ENCODE measurements around the gene KRTAP12-3. TPM values are rescaled to one million over a fixed set of nuclear protein-coding genes. Genes with fewer than 3 reads are reported as not detected.

The KRTAP12-3 gene
- total RNA-seq, 1 donor from 2014 or later = not detected

DNA sequence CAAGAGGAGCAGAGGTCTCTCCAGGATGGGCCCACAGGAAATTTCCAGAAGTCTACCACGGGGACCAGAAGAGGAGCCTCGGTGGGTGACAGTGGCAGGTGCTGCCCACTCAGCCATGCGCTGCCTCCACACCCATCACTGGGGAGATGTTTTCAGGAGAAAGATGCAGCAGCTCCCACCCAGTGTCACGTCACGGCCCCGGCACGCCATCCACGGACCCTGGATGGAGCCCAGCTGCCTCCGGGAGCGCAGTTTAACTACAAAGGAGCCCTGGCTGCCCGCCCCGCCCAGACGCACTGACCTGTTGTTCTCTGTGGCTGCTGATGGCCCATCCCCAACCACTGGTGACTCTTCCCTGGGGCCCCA, 46.9 kb downstream of the KRTAP12-3 start:
- Mint-ChIP-seq H3K4me1 (peaks cover 8% of the 10 kb centered on the region), H3K27me3 (ENCODE audit: low read depth) (peaks cover 96% of the 10 kb centered on the region), H3K9me3 (no peaks in the 10 kb centered on the region), H3K4me3 (no peak overlapping the region), H3K27ac (no peak overlapping the region), H3K36me3 (no peaks in the 10 kb centered on the region)
- TF ChIP-seq, protein P1, sequence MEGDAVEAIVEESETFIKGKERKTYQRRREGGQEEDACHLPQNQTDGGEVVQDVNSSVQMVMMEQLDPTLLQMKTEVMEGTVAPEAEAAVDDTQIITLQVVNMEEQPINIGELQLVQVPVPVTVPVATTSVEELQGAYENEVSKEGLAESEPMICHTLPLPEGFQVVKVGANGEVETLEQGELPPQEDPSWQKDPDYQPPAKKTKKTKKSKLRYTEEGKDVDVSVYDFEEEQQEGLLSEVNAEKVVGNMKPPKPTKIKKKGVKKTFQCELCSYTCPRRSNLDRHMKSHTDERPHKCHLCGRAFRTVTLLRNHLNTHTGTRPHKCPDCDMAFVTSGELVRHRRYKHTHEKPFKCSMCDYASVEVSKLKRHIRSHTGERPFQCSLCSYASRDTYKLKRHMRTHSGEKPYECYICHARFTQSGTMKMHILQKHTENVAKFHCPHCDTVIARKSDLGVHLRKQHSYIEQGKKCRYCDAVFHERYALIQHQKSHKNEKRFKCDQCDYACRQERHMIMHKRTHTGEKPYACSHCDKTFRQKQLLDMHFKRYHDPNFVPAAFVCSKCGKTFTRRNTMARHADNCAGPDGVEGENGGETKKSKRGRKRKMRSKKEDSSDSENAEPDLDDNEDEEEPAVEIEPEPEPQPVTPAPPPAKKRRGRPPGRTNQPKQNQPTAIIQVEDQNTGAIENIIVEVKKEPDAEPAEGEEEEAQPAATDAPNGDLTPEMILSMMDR (IDR thresholded peaks at IDR 0.05; ENCODE audit: unreplicated experiment) = no peak
- DNase-seq (ENCODE audit: low spot score in 2 of 2, unreplicated experiment in 2 of 2) = peak in 1 of 2 experiments; percentile 34

DNA sequence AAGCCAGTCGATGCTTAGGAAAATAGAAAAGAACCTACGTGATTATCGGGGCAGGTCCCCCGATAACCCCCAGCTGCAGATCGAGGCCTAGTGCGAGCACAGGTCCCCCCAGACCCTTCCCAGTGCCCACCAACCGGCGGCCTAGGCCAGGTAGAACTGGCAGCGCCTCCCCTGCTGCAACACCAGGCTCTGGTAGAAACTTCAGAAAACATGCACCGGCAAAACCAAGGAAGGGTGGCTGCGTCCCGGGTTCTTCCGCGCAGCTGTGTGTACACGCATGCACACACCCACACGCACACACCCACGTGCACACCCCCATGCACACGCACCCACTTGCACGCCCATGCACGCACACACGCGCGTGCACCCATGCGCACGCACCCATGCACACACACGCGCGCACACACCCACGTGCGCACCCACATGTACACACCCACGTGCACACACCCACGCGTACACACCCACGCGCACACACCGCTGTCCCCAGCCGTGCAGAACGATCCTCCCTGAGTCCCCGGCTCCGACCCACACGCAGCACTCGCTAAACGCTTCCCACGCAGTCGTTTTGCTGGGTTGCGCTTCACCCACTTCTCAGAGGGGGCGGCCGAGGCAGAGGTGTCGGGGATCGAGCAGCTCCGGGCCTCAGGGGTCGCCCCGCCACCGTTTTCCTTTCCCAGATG, 48.4 kb downstream of the KRTAP12-3 start:
- peak in 1 of 2 experiments; percentile 31 for DNase-seq (ENCODE audit: low spot score in 2 of 2, unreplicated experiment in 2 of 2)
- Mint-ChIP-seq H3K27me3 (ENCODE audit: low read depth) (peaks cover 96% of the 10 kb centered on the region), H3K4me3 (no peak overlapping the region), H3K9me3 (no peaks in the 10 kb centered on the region), H3K27ac (no peak overlapping the region), H3K4me1 (peaks cover 22% of the 10 kb centered on the region), H3K36me3 (no peaks in the 10 kb centered on the region)
- TF ChIP-seq, protein P1 (IDR thresholded peaks at IDR 0.05; ENCODE audit: unreplicated experiment) = no peak

DNA sequence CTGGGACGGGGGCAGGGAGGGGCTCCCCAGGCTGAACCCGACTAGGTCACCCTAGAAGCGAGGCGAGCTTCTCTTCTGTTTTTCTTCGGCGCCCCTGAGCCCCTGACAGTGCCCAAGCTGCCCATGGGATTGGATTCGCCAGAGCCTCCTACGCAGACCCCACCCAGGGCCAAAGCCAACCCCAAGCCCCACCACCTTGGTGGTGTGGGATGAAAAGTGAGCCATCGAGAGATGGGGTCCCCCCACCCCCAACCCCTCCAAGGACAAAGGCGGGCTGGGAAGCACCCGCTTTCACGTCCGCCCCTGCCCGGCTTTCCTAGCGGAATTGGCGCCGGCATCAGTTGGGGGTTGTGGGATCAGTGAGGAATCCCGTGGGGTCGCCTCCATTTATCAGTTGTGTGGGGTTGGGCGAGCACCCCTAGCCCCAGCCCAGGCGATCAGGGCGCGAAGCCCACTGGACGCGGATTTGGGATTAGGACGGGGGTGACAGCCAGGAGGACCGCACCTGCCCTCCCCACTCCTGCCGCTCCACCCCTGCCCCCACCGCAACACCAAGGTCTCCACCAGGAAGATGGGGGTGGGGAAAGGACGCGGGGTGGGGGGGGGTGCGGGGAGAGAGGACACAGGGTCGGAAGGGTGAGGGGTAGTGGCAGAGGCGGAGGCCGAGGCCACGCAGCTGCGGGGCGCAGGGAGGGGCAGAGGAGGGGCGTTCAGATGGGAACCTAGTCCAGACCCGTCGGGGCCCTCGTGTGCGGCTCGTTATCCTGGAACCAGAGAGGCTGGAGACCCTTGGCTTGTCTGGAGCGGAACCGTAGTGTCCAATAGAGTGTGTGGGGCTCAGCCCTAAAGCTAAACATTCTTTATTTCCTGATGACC, 49.2 kb downstream of the KRTAP12-3 start:
- TF ChIP-seq, protein P1 (IDR thresholded peaks at IDR 0.05; ENCODE audit: unreplicated experiment) = no peak
- H3K27ac Mint-ChIP-seq = no peak overlapping the region
- H3K36me3 Mint-ChIP-seq = no peaks in the 10 kb centered on the region
- H3K4me3 Mint-ChIP-seq = no peak overlapping the region
- peaks cover 96% of the 10 kb centered on the region for H3K27me3 Mint-ChIP-seq (ENCODE audit: low read depth)
- DNase-seq (ENCODE audit: low spot score in 2 of 2, unreplicated experiment in 2 of 2) = peak in 1 of 2 experiments; percentile 36
- H3K9me3 Mint-ChIP-seq = no peaks in the 10 kb centered on the region
- H3K4me1 Mint-ChIP-seq = peaks cover 27% of the 10 kb centered on the region

Other genes starting within 250 kb of the KRTAP12-3 start
- 10.9 to 11.9 TPM (median 11.8 TPM) in 3 replicates for gene LRRC3, start 202.4 kb upstream of the KRTAP12-3 start, total RNA-seq
- gene KRTAP10-1, start 117.7 kb upstream of the KRTAP12-3 start, total RNA-seq = not detected in 3 replicates
- gene KRTAP10-2, start 106.4 kb upstream of the KRTAP12-3 start, total RNA-seq = not detected in 3 replicates
- gene KRTAP10-3, start 99.1 kb upstream of the KRTAP12-3 start, total RNA-seq = not detected in 3 replicates
- not detected in 3 replicates for gene KRTAP10-4, start 84.2 kb upstream of the KRTAP12-3 start, total RNA-seq
- not detected in 3 replicates for gene KRTAP10-5, start 77.3 kb upstream of the KRTAP12-3 start, total RNA-seq
- gene KRTAP10-6, start 65.4 kb upstream of the KRTAP12-3 start, total RNA-seq = not detected in 3 replicates
- not detected in 3 replicates for gene KRTAP10-7, start 57.3 kb upstream of the KRTAP12-3 start, total RNA-seq
- not detected in 3 replicates for gene KRTAP10-8, start 45.9 kb upstream of the KRTAP12-3 start, total RNA-seq
- gene KRTAP10-9, start 30.8 kb upstream of the KRTAP12-3 start, total RNA-seq = not detected in 3 replicates
- not detected in 3 replicates for gene KRTAP10-10, start 20.6 kb upstream of the KRTAP12-3 start, total RNA-seq
- gene KRTAP10-11, start 11.5 kb upstream of the KRTAP12-3 start, total RNA-seq = not detected in 3 replicates
- not detected in 3 replicates for gene KRTAP12-4, start 3.3 kb upstream of the KRTAP12-3 start, total RNA-seq
- gene KRTAP12-2, start 9.0 kb downstream of the KRTAP12-3 start, total RNA-seq = not detected in 3 replicates
- not detected in 3 replicates for gene KRTAP12-1, start 24.2 kb downstream of the KRTAP12-3 start, total RNA-seq
- gene KRTAP10-12, start 39.2 kb downstream of the KRTAP12-3 start, total RNA-seq = not detected in 3 replicates
- gene TSPEAR, start 53.6 kb downstream of the KRTAP12-3 start, total RNA-seq = 0.09 to 0.11 TPM (median 0.11 TPM) in 3 replicates
- 95.4 to 102 TPM (median 97.2 TPM) in 3 replicates for gene UBE2G2, start 143.9 kb downstream of the KRTAP12-3 start, total RNA-seq
- gene SUMO3, start 160.1 kb downstream of the KRTAP12-3 start, total RNA-seq = 82.2 to 84.5 TPM (median 83.9 TPM) in 3 replicates
- gene PTTG1IP, start 215.8 kb downstream of the KRTAP12-3 start, total RNA-seq = 200 to 205 TPM (median 204 TPM) in 3 replicates